H1 (cell line): Measurements from ENCODE around the gene DPEP1. TPM values are rescaled to one million over a fixed set of nuclear protein-coding genes. Genes with fewer than 3 reads are reported as not detected.

Experiments
- CTCF ChIA-PET: fragments of 300-600 bp; sonication (Branson Sonifier 250); formaldehyde crosslinking; loops from one replicate; lab custom pipeline; 2021; ENCODE audit not compliant: partially characterized antibody; lab: Charles Lee
- POLR2A ChIA-PET: fragments of 300-600 bp; sonication (Branson Sonifier 250); formaldehyde crosslinking; loops from one replicate; lab custom pipeline; 2021; ENCODE audit warnings: inconsistent platforms; ENCODE audit not compliant: partially characterized antibody; lab: Charles Lee
- DNase-seq, 2 experiments: peaks; one replicate each; pipeline versions ENCODE4 v3.0.0 to v3.0.0-alpha.2; 2010 to 2022; ENCODE audit warnings: low spot score in 2 of 2, low read depth in 1 of 2, mixed read lengths in 1 of 2
- FAIRE-seq: peaks from 2 replicates; lab custom pipeline; 2011; peaks lifted over from hg19 to GRCh38; lab: Jason Lieb, UNC
- H2AFZ ChIP-seq: 2 replicates; pipeline ENCODE4 v1.8.1; 2012; ENCODE audit warnings: low read length, inconsistent platforms
- H2AK5ac ChIP-seq: 2 replicates; pipeline ENCODE4 v1.6.1; 2013; ENCODE audit warnings: low read depth, low read length
- H2BK120ac ChIP-seq: replicated peaks from 2 replicates; pipeline ENCODE3; 2013; ENCODE audit warnings: low read depth, low read length, inconsistent platforms
- H2BK12ac ChIP-seq: 2 replicates; pipeline ENCODE4 v1.6.1; 2013; ENCODE audit warnings: low read depth, low read length
- H2BK15ac ChIP-seq: 2 replicates; pipeline ENCODE4 v1.6.1; 2013; ENCODE audit warnings: low read length
- H2BK20ac ChIP-seq: 2 replicates; pipeline ENCODE4 v1.6.1; 2013; ENCODE audit warnings: low read length
- H2BK5ac ChIP-seq: 2 replicates; pipeline ENCODE4 v1.6.1; 2013; ENCODE audit warnings: low read depth, low read length
- H3K14ac ChIP-seq: 2 replicates; pipeline ENCODE4 v1.6.1; 2013; ENCODE audit warnings: inconsistent platforms; ENCODE audit not compliant: insufficient read length
- H3K18ac ChIP-seq: 2 replicates; pipeline ENCODE4 v1.6.1; 2013; ENCODE audit warnings: low read length; ENCODE audit errors: extremely low read depth
- H3K23ac ChIP-seq: 2 replicates; pipeline ENCODE4 v1.6.1; 2013; ENCODE audit warnings: inconsistent platforms; ENCODE audit not compliant: insufficient read length
- H3K23me2 ChIP-seq: 2 replicates; pipeline ENCODE4 v1.6.1; 2013; ENCODE audit warnings: low read depth, low read length
- H3K27ac ChIP-seq: 2 replicates; pipeline ENCODE4 v1.6.1; 2011; ENCODE audit warnings: low read depth, low read length, inconsistent platforms
- H3K27me3 ChIP-seq, 4 experiments: replicated peaks in 1 of 4; 1 replicate in 1 of 4; 2 replicates in 3 of 4; pipeline versions ENCODE4 v1.6.1 to v1.8.1; 2011 to 2013; ENCODE audit warnings: low read length in 3 of 4, mild to moderate bottlenecking in 3 of 4, inconsistent platforms in 2 of 4, mixed read lengths in 2 of 4, moderate library complexity in 1 of 4; ENCODE audit not compliant: control insufficient read depth in 3 of 4, insufficient read depth in 3 of 4; ENCODE audit errors: extremely low read depth in 1 of 4
- H3K36me3 ChIP-seq, 4 experiments: 2 replicates each; pipeline versions ENCODE4 v1.6.1 to v1.8.1; 2011 to 2013; ENCODE audit warnings: mild to moderate bottlenecking in 4 of 4, low read length in 3 of 4, moderate library complexity in 2 of 4, control low read depth in 1 of 4, inconsistent platforms in 1 of 4; ENCODE audit not compliant: insufficient read depth in 4 of 4, control insufficient read depth in 2 of 4
- H3K4ac ChIP-seq: replicated peaks from 2 replicates; pipeline ENCODE3; 2013; ENCODE audit warnings: low read length, low read depth, mixed read lengths, inconsistent platforms; ENCODE audit not compliant: insufficient read length
- H3K4me1 ChIP-seq, 4 experiments: replicated peaks in 1 of 4; 1 replicate in 1 of 4; 2 replicates in 3 of 4; pipeline versions ENCODE4 v1.6.1 to v1.8.1; 2011 to 2013; ENCODE audit warnings: low read length in 3 of 4, inconsistent platforms in 2 of 4, mixed read lengths in 1 of 4; ENCODE audit not compliant: insufficient read depth in 4 of 4, control insufficient read depth in 3 of 4
- H3K4me2 ChIP-seq, 2 experiments: 2 replicates each; pipeline versions ENCODE4 v1.6.1 to v1.8.1; 2011 to 2013; ENCODE audit warnings: low read depth in 2 of 2, low read length in 2 of 2, control low read depth in 1 of 2, inconsistent platforms in 1 of 2, mild to moderate bottlenecking in 1 of 2; ENCODE audit not compliant: insufficient read depth in 1 of 2
- H3K4me3 ChIP-seq, 4 experiments: fragments of 200-600, 300-600 bp in 1 of 4; sonication (generic), shearing (Covaris generic), sonication (Bioruptor Twin) in 1 of 4; 2 replicates each; pipeline versions ENCODE4 v1.5.1 to v1.8.1; 2011 to 2016; ENCODE audit warnings: low read length in 4 of 4, low read depth in 3 of 4, control low read depth in 2 of 4, inconsistent platforms in 2 of 4, mild to moderate bottlenecking in 2 of 4, mixed read lengths in 1 of 4, moderate library complexity in 1 of 4; ENCODE audit not compliant: insufficient read depth in 2 of 4; ENCODE audit errors: extremely low read depth in 1 of 4
- H3K56ac ChIP-seq: replicated peaks from 2 replicates; pipeline ENCODE3; 2013; ENCODE audit warnings: low read depth, mild to moderate bottlenecking, mixed read lengths, low read length, inconsistent platforms; ENCODE audit not compliant: insufficient read length
- H3K79me1 ChIP-seq: 2 replicates; pipeline ENCODE4 v1.6.1; 2013; ENCODE audit warnings: low read depth, low read length, control low read depth
- H3K79me2 ChIP-seq, 2 experiments: 2 replicates each; pipeline versions ENCODE4 v1.6.1 to v1.8.1; 2012 to 2013; ENCODE audit warnings: low read length in 2 of 2, mild to moderate bottlenecking in 2 of 2, inconsistent platforms in 1 of 2; ENCODE audit not compliant: insufficient read depth in 2 of 2, control insufficient read depth in 1 of 2
- H3K9ac ChIP-seq, 4 experiments: replicated peaks in 1 of 4; 1 replicate in 1 of 4; 2 replicates in 3 of 4; pipeline versions ENCODE4 v1.6.1 to v1.8.1; 2011 to 2013; ENCODE audit warnings: low read depth in 3 of 4, low read length in 3 of 4, control low read depth in 2 of 4, mild to moderate bottlenecking in 2 of 4, moderate library complexity in 2 of 4, inconsistent platforms in 1 of 4; ENCODE audit errors: extremely low read depth in 1 of 4
- H3K9me3 ChIP-seq, 2 experiments: 2 replicates each; pipeline versions ENCODE4 v1.6.1 to v1.8.1; 2012 to 2013; ENCODE audit warnings: mild to moderate bottlenecking in 2 of 2, moderate library complexity in 2 of 2, control low read depth in 1 of 2, inconsistent platforms in 1 of 2, low read depth in 1 of 2, low read length in 1 of 2, mixed read lengths in 1 of 2; ENCODE audit not compliant: insufficient read depth in 2 of 2
- H4K20me1 ChIP-seq, 2 experiments: replicated peaks in 1 of 2; 2 replicates each; pipeline versions ENCODE3 to v1.8.1; 2011 to 2013; ENCODE audit warnings: inconsistent platforms in 2 of 2, low read length in 2 of 2, mild to moderate bottlenecking in 1 of 2; ENCODE audit not compliant: insufficient read depth in 2 of 2, control insufficient read depth in 1 of 2
- H4K5ac ChIP-seq: 2 replicates; pipeline ENCODE4 v1.6.1; 2013; ENCODE audit warnings: low read length, low read depth, mixed read lengths, inconsistent platforms; ENCODE audit not compliant: insufficient read length
- H4K8ac ChIP-seq: 2 replicates; pipeline ENCODE4 v1.8.0; 2013; ENCODE audit warnings: mild to moderate bottlenecking, moderate library complexity, low read length, inconsistent platforms; ENCODE audit not compliant: insufficient read depth; ENCODE audit errors: extremely low read depth
- H4K91ac ChIP-seq: replicated peaks from 2 replicates; pipeline ENCODE3; 2013; ENCODE audit warnings: low read length, mixed read lengths, inconsistent platforms; ENCODE audit not compliant: insufficient read length
- ASH2L ChIP-seq: fragments of 200-600, 300-600 bp; sonication (generic); IDR thresholded peaks from one replicate; pipeline ENCODE4 v1.7.1; 2017; ENCODE audit warnings: low read length
- CBX5 ChIP-seq: fragments of 300-800, 300-1000 bp; sonication (generic); IDR thresholded peaks from 2 replicates; pipeline ENCODE4 v1.7.1; 2016; ENCODE audit warnings: antibody characterized with exemption, low read length, low read depth
- CBX8 ChIP-seq: fragments of 300-800, 300-1000 bp; sonication (generic); IDR thresholded peaks from 2 replicates; pipeline ENCODE4 v1.7.1; 2016; ENCODE audit warnings: low read depth, low read length, borderline replicate concordance
- E2F6 ChIP-seq: IDR thresholded peaks from 2 replicates; pipeline ENCODE4 v1.6.1; 2012; ENCODE audit warnings: inconsistent platforms
- EGR1 ChIP-seq: IDR thresholded peaks from 2 replicates; pipeline ENCODE4 v1.6.1; 2011; ENCODE audit warnings: low read depth, low read length, borderline replicate concordance
- GABPA ChIP-seq: IDR thresholded peaks from 2 replicates; pipeline ENCODE4 v1.6.1; 2011; ENCODE audit warnings: mild to moderate bottlenecking, low read length, moderate library complexity, borderline replicate concordance; ENCODE audit not compliant: insufficient read depth
- POLR2AphosphoS5 ChIP-seq: IDR thresholded peaks from 2 replicates; pipeline ENCODE4 v1.6.1; 2011; ENCODE audit warnings: low read depth, low read length
- RXRA ChIP-seq: IDR thresholded peaks from 2 replicates; pipeline ENCODE4 v1.6.1; 2011; ENCODE audit warnings: low read depth, mild to moderate bottlenecking, low read length, moderate library complexity; ENCODE audit not compliant: insufficient read depth
- SP1 ChIP-seq: IDR thresholded peaks from 2 replicates; pipeline ENCODE4 v1.6.1; 2011; ENCODE audit warnings: low read depth, low read length
- SUZ12 ChIP-seq: fragments of 200-600 bp; sonication (generic); IDR thresholded peaks from 2 replicates; pipeline ENCODE4 v1.6.1; 2012; ENCODE audit warnings: mild to moderate bottlenecking, inconsistent platforms, low read length, moderate library complexity, mixed read lengths
- WGBS, 2 experiments: shearing (Covaris generic) in 1 of 2; methylation state at CpG; one replicate each; pipeline versions ENCODE4 v1.1.6 to v1.1.7; 2013 to 2015; ENCODE audit warnings: low lambda C conversion rate in 2 of 2, mixed read lengths in 2 of 2, inconsistent platforms in 1 of 2, low coverage in 1 of 2, missing lambda C conversion rate in 1 of 2; ENCODE audit not compliant: insufficient replicate concordance in 2 of 2, insufficient coverage in 1 of 2, insufficient read length in 1 of 2; ENCODE audit errors: extremely low coverage in 1 of 2, missing lambda C conversion rate in 1 of 2; 5-methylcytosine and 5-hydroxymethylcytosine counted together
- polyA plus RNA-seq, 7 experiments: library from polyadenylated mRNA; depleted of rRNA in 3 of 7; stranded (reverse) in 5 of 7; unstranded in 2 of 7; fragments of >200 nt in 5 of 7; fragments of 200-250 nt in 2 of 7; gene quantifications; 1 replicate in 5 of 7; 2 replicates in 1 of 7; 4 replicates in 1 of 7; pipeline versions ENCODE4 v1.2.1 to v1.2.3, GENCODE V29; 2011 to 2013; ENCODE audit warnings: missing spikeins in 2 of 7, mixed read lengths in 2 of 7
- total RNA-seq: library from RNA; stranded (reverse); fragmentation: NEBNext Ultra II Directional; extraction: Animal tissue kit (Norgen Biotek cat#: 25700); gene quantifications from 2 replicates; pipeline ENCODE4 v1.2.1, GENCODE V29; 2021

Gene DPEP1
- total and polyA plus RNA-seq, 2 of the 8 experiments (the other 6 are each of a cell fraction or from before 2014, with no cell fraction given) = 2.8 to 3.1 TPM

DNA sequence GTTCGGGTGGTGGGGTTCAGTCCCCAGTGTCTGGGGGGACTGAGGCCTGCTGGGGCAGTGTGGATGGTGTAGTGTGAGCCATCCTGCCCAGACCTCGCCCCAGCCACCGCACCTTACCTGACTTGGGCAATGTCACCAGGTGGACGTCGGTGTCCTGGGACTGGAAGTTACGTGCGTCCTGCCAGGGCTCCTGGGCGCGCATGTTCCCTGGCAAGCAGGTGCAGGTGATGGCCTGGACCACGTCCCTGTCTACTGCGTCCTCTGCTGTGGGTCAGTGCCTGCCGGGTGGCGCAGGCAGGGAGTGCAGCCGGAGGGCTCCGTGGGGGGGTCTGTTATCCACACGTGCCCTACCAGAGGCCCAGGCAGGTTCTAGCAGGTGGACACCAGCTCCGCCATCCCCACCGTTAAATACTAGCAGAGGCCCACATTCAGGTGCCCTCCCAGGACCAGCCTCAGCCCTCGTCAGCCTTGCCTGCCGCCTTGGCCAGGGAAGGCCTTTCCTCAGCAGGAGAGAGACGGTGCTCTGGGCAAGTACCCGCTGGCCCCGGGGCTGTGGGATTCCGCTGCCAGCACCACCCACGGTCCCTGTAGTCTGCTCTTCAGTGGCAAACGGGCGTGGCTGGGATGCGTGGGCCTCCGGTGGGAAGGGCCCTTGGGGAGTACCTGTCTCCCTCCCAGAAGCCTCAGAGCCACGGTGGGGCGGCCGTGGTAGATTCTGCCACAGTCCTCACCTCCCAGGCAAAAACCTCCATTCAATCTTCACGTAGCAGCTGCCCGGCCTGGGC, 8.1 kb upstream of the DPEP1 start:
- Histone ChIP-seq H2BK20ac (no peak overlapping the region), H3K9me3 (no peaks in the 10 kb centered on the region), H3K23ac (no peak overlapping the region), H2BK120ac (no peak overlapping the region), H3K56ac (peak overlapping the region; percentile 16), H3K27me3 (no peaks in the 10 kb centered on the region; a peak in 1 of 7 replicates), H4K5ac (no peak overlapping the region), H2AFZ (no peak overlapping the region), H2AK5ac (0 out of 2 replicates have a peak overlapping the region, but pooled peaks have one; percentile 13), H3K9ac (no peak overlapping the region), H3K4ac (no peak overlapping the region), H2BK12ac (no peak overlapping the region), H3K4me1 (peaks cover 0 to 11% (median 9%) of the 10 kb centered on the region in 4 experiments; a peak in 5 of 7 replicates), H3K18ac (no peak overlapping the region; the same call in 1 of the 2 replicates), H3K79me2 (no peaks in the 10 kb centered on the region), H3K4me2 (no peak overlapping the region), H3K14ac (no peak overlapping the region), H4K8ac (peak overlapping the region; percentile 79; the same call in 1 of the 2 replicates), H3K36me3 (no peaks in the 10 kb centered on the region), H2BK15ac (no peak overlapping the region), H4K20me1 (peaks cover 0 to 5% of the 10 kb centered on the region in 2 experiments), H3K23me2 (peaks cover 2% of the 10 kb centered on the region), H4K91ac (peak overlapping the region; percentile 54), H3K79me1 (no peaks in the 10 kb centered on the region), H3K4me3 (no peak overlapping the region), H2BK5ac (no peak overlapping the region), H3K27ac (no peak overlapping the region)
- 94% methylated on average over 33 of the region's 34 CpGs; no CpG with 5 or more reads in 1 of the 2 experiments for WGBS, 2 experiments
- FAIRE-seq (no peak), DNase-seq (no peak)
- POLR2A ChIA-PET = interaction anchor here (1.0 to 1.6 kb wide), 2 partner anchors 9 to 48 kb away, joined by 3 to 8 read pairs; no protein-coding TSS in a partner anchor
- no peak for TF ChIP-seq CBX5
- no peak for TF ChIP-seq E2F6
- no peak for TF ChIP-seq RXRA
- no peak for TF ChIP-seq ASH2L
- TF ChIP-seq EGR1 = no peak
- TF ChIP-seq GABPA = no peak
- no peak for TF ChIP-seq SP1
- TF ChIP-seq POLR2AphosphoS5 = no peak
- TF ChIP-seq CBX8 = no peak
- TF ChIP-seq SUZ12 = no peak
- CTCF ChIA-PET = interaction anchor here (1.3 to 1.4 kb wide), 3 partner anchors 10 to 36 kb away, joined by 3 to 8 read pairs (median 5); no protein-coding TSS in a partner anchor
